Gastrocnemius medialis (tissue), 4 donors: ENCODE results near the gene FNDC3A. TPM values are rescaled to one million over a fixed set of nuclear protein-coding genes. Genes with fewer than 3 reads are reported as not detected.

Source experiments
- ATAC-seq, 2 donors: fragments of 150-250 bp; one replicate each; pipeline ENCODE4 v1.9.1; 2016
- DNase-seq, 2 donors: peaks; one replicate each; pipeline ENCODE4 v3.0.0-alpha.2; 2019
- H3K27ac ChIP-seq, 4 donors: fragments of 200-600 bp; sonication (generic); 1 replicate in 1 of 4; 2 replicates in 3 of 4; pipeline ENCODE4 v1.5.1; 2016 to 2018; ENCODE audit warnings: mild to moderate bottlenecking in 2 of 4, moderate library complexity in 1 of 4
- H3K27me3 ChIP-seq, 3 donors: fragments of 200-600 bp; sonication (generic) in 2 of 3; 1 replicate in 1 of 3; 2 replicates in 2 of 3; pipeline versions ENCODE4 v1.5.1 to v1.6.0; 2016 to 2019; ENCODE audit warnings: mild to moderate bottlenecking in 1 of 3, moderate library complexity in 1 of 3
- H3K36me3 ChIP-seq, 2 donors: fragments of 200-600 bp; sonication (generic) in 1 of 2; one replicate each; pipeline ENCODE4 v1.5.1; 2017 to 2018
- H3K4me1 ChIP-seq, 2 donors: fragments of 200-600 bp; sonication (generic) in 1 of 2; one replicate each; pipeline ENCODE4 v1.5.1; 2016 to 2017; ENCODE audit warnings: mild to moderate bottlenecking in 2 of 2
- H3K4me3 ChIP-seq, 4 donors: fragments of 200-600 bp; sonication (generic) in 3 of 4; 1 replicate in 1 of 4; 2 replicates in 3 of 4; pipeline ENCODE4 v1.5.1; 2016 to 2019; ENCODE audit warnings: mild to moderate bottlenecking in 2 of 4
- H3K9me3 ChIP-seq, 3 donors: fragments of 200-600 bp; sonication (generic) in 2 of 3; 1 replicate in 1 of 3; 2 replicates in 2 of 3; pipeline ENCODE4 v1.5.1; 2016 to 2019
- CTCF ChIP-seq, 5 experiments: fragments of 450-650 bp in 3 of 5; fragments of 200-600 bp in 2 of 5; sonication (generic) in 2 of 5; IDR thresholded peaks in 4 of 5; conservative IDR thresholded peaks in 1 of 5; 1 replicate in 4 of 5; 2 replicates in 1 of 5; pipeline ENCODE4 v1.5.1; 2016 to 2019; ENCODE audit warnings: antibody characterized with exemption in 5 of 5, mild to moderate bottlenecking in 3 of 5, moderate library complexity in 3 of 5
- POLR2A ChIP-seq, 2 donors: fragments of 450-650 bp; IDR thresholded peaks; one replicate each; pipeline ENCODE4 v1.6.1; 2017; ENCODE audit warnings: antibody characterized with exemption in 2 of 2, mild to moderate bottlenecking in 2 of 2, moderate library complexity in 2 of 2
- in situ Hi-C, 4 donors: fragments of 200-750 bp; cut with MboI; loops; one replicate each; pipeline versions ENCODE4 v1.15.0 to v1.8.0; 2017; ENCODE audit warnings: low sequenced_read_pairs in 4 of 4
- intact Hi-C: fragments of 100-400 bp; cut with DNase I; formaldehyde crosslinking; loops from one replicate; pipeline ENCODE4 v1.15.1; 2023; ENCODE audit warnings: low total_unique reads
- total RNA-seq, 4 donors: library from RNA; depleted of rRNA; stranded (reverse); fragments of >200 nt; gene quantifications; one replicate each; pipeline versions ENCODE4 v1.1.0 to v1.2.3, GENCODE V29; 2016

Gene FNDC3A
- total RNA-seq, 4 donors from 2014 or later: 9.6 to 18.3 (median 10.4) TPM

- Histone ChIP-seq H3K27me3 (peaks cover 20 to 21% (median 20%) of the 10 kb centered on the region in 3 donors), H3K4me3 (no peak overlapping the region), H3K36me3 (no peaks in the 10 kb centered on the region), H3K4me1 (no peaks in the 10 kb centered on the region), H3K27ac (no peak overlapping the region), H3K9me3 (no peaks in the 10 kb centered on the region)
- in situ Hi-C loops: no loop called here
- no peak for ATAC-seq
- intact Hi-C loops: no loop called here
- DNase-seq: peak; percentile 23 to 32
- no peak for TF ChIP-seq CTCF (IDR thresholded peaks at IDR 0.05 in 4 of 5, conservative IDR thresholded peaks at IDR 0.05 in 1 of 5)
- TF ChIP-seq POLR2A (IDR thresholded peaks at IDR 0.05): no peak
Observed at GRCh38 chr13:49214917-49215376, 239.2 kb downstream of the FNDC3A start.

GRCh38 chr13:49216334-49216733 is 240.6 kb downstream of the FNDC3A start:
- DNase-seq (no peak), ATAC-seq (no peak)
- H3K27me3 ChIP-seq: peaks cover 28 to 31% (median 30%) of the 10 kb centered on the region in 3 donors
- H3K36me3 ChIP-seq: no peaks in the 10 kb centered on the region
- TF ChIP-seq CTCF (IDR thresholded peaks at IDR 0.05 in 4 of 5, conservative IDR thresholded peaks at IDR 0.05 in 1 of 5) (no peak), POLR2A (IDR thresholded peaks at IDR 0.05) (no peak)
- H3K27ac ChIP-seq: no peak overlapping the region
- no peaks in the 10 kb centered on the region for H3K4me1 ChIP-seq
- no peaks in the 10 kb centered on the region for H3K9me3 ChIP-seq
- intact Hi-C loops: no loop called here
- in situ Hi-C loops: no loop called here
- no peak overlapping the region for H3K4me3 ChIP-seq

GRCh38 chr13:49217962-49218492 is 242.3 kb downstream of the FNDC3A start:
- DNase-seq (no peak), ATAC-seq (no peak)
- Histone ChIP-seq H3K4me1 (no peaks in the 10 kb centered on the region), H3K27ac (no peak overlapping the region), H3K4me3 (no peak overlapping the region), H3K27me3 (peaks cover 36 to 46% (median 44%) of the 10 kb centered on the region in 3 donors), H3K9me3 (no peaks in the 10 kb centered on the region), H3K36me3 (no peaks in the 10 kb centered on the region)
- intact Hi-C loops: no loop called here
- in situ Hi-C loops: no loop called here
- TF ChIP-seq CTCF (IDR thresholded peaks at IDR 0.05 in 4 of 5, conservative IDR thresholded peaks at IDR 0.05 in 1 of 5) (no peak), POLR2A (IDR thresholded peaks at IDR 0.05) (no peak)

- H3K27ac ChIP-seq: no peak overlapping the region
- intact Hi-C loops (no loop called here), in situ Hi-C loops (no loop called here)
- no peaks in the 10 kb centered on the region for H3K36me3 ChIP-seq
- no peak overlapping the region for H3K4me3 ChIP-seq
- H3K4me1 ChIP-seq: no peaks in the 10 kb centered on the region
- TF ChIP-seq POLR2A (IDR thresholded peaks at IDR 0.05) (no peak), CTCF (IDR thresholded peaks at IDR 0.05 in 4 of 5, conservative IDR thresholded peaks at IDR 0.05 in 1 of 5) (no peak)
- no peak for ATAC-seq
- no peak for DNase-seq
- H3K9me3 ChIP-seq: no peaks in the 10 kb centered on the region
- H3K27me3 ChIP-seq: peaks cover 36 to 47% (median 46%) of the 10 kb centered on the region in 3 donors
Observed at GRCh38 chr13:49218493-49219051, 242.9 kb downstream of the FNDC3A start.
